Fibroblast of lung (primary cell): ENCODE data around the gene IGFALS. TPM values are rescaled to one million over a fixed set of nuclear protein-coding genes. Genes with fewer than 3 reads are reported as not detected.

Source experiments
- polyA plus RNA-seq, 2 donors: library from polyadenylated mRNA; depleted of rRNA in 1 of 2; stranded (reverse) in 1 of 2; unstranded in 1 of 2; fragments of >200 nt; gene quantifications; 2 replicates each; pipeline ENCODE4 v1.2.1, GENCODE V29; 2011 to 2012; ENCODE audit warnings: missing spikeins in 1 of 2
- total RNA-seq: library from RNA; depleted of rRNA; stranded (reverse); fragments of >200 nt; gene quantifications from 2 replicates; pipeline ENCODE4 v1.2.1, GENCODE V29; 2014

The IGFALS gene
- total and polyA plus RNA-seq, 2 donors (not counting 1 experiment from before 2014, with no cell fraction given), result not detected

Other genes starting within 250 kb of the IGFALS start
- 33.4 and 34.3 TPM in 2 replicates for gene IFT140, start 181.6 kb downstream of the IGFALS start, total RNA-seq
- 5.3 and 6.2 TPM in 2 replicates for gene IFT140, start 181.6 kb downstream of the IGFALS start, polyA plus RNA-seq
- gene CRAMP1, start 181.3 kb downstream of the IGFALS start, total RNA-seq, result 4.6 and 7.8 TPM in 2 replicates
- 6.2 and 7.4 TPM in 2 replicates for gene CRAMP1, start 181.3 kb downstream of the IGFALS start, polyA plus RNA-seq
- 15.5 and 22.9 TPM in 2 replicates for gene JPT2, start 115.4 kb downstream of the IGFALS start, total RNA-seq
- 41.2 and 55.2 TPM in 2 replicates for gene JPT2, start 115.4 kb downstream of the IGFALS start, polyA plus RNA-seq
- 24.1 and 36.3 TPM in 2 replicates for gene MAPK8IP3, start 87.5 kb downstream of the IGFALS start, total RNA-seq
- gene MAPK8IP3, start 87.5 kb downstream of the IGFALS start, polyA plus RNA-seq, result 7.9 and 9.4 TPM in 2 replicates
- 61.9 and 69.7 TPM in 2 replicates for gene NME3, start 22.2 kb downstream of the IGFALS start, total RNA-seq
- gene NME3, start 22.2 kb downstream of the IGFALS start, polyA plus RNA-seq, result 8.7 and 9.9 TPM in 2 replicates
- 5.4 and 8.3 TPM in 2 replicates for gene EME2, start 20.9 kb downstream of the IGFALS start, total RNA-seq
- 2.2 and 2.7 TPM in 2 replicates for gene EME2, start 20.9 kb downstream of the IGFALS start, polyA plus RNA-seq
- 58.6 and 74.3 TPM in 2 replicates for gene MRPS34, start 20.6 kb downstream of the IGFALS start, total RNA-seq
- 40.1 and 61.5 TPM in 2 replicates for gene MRPS34, start 20.6 kb downstream of the IGFALS start, polyA plus RNA-seq
- 30.6 and 32.7 TPM in 2 replicates for gene SPSB3, start 11.1 kb downstream of the IGFALS start, total RNA-seq
- 7.7 and 9.6 TPM in 2 replicates for gene SPSB3, start 11.1 kb downstream of the IGFALS start, polyA plus RNA-seq
- 43.6 and 49.3 TPM in 2 replicates for gene NUBP2, start 10.7 kb downstream of the IGFALS start, total RNA-seq
- 13.5 and 18.1 TPM in 2 replicates for gene NUBP2, start 10.7 kb downstream of the IGFALS start, polyA plus RNA-seq
- 29.8 and 47.4 TPM in 2 replicates for gene HAGH, start 33.1 kb upstream of the IGFALS start, total RNA-seq
- 18.4 and 24.0 TPM in 2 replicates for gene HAGH, start 33.1 kb upstream of the IGFALS start, polyA plus RNA-seq
- 66.0 and 78.3 TPM in 2 replicates for gene FAHD1, start 33.5 kb upstream of the IGFALS start, total RNA-seq
- gene FAHD1, start 33.5 kb upstream of the IGFALS start, polyA plus RNA-seq, result 28.3 and 37.4 TPM in 2 replicates
- gene MEIOB, start 78.5 kb upstream of the IGFALS start, total RNA-seq, result not detected in 2 replicates
- gene MEIOB, start 78.5 kb upstream of the IGFALS start, polyA plus RNA-seq, result 0.05 TPM in 1 of 2 replicates, not detected in the other
- not detected in 2 replicates for gene HS3ST6, start 124.7 kb upstream of the IGFALS start, total RNA-seq
- not detected in 2 replicates for gene HS3ST6, start 124.7 kb upstream of the IGFALS start, polyA plus RNA-seq
- 5.6 and 7.1 TPM in 2 replicates for gene MSRB1, start 149.5 kb upstream of the IGFALS start, total RNA-seq
- gene MSRB1, start 149.5 kb upstream of the IGFALS start, polyA plus RNA-seq, result 21.4 and 25.6 TPM in 2 replicates
- gene RPL3L, start 161.0 kb upstream of the IGFALS start, total RNA-seq, result not detected in 2 replicates
- gene RPL3L, start 161.0 kb upstream of the IGFALS start, polyA plus RNA-seq, result not detected in 2 replicates
- 149 TPM in 2 replicates for gene NDUFB10, start 165.8 kb upstream of the IGFALS start, total RNA-seq
- gene NDUFB10, start 165.8 kb upstream of the IGFALS start, polyA plus RNA-seq, result 123 and 152 TPM in 2 replicates
- gene RPS2, start 171.1 kb upstream of the IGFALS start, total RNA-seq, result 2,596 and 3,027 TPM in 2 replicates
- gene RPS2, start 171.1 kb upstream of the IGFALS start, polyA plus RNA-seq, result 1,683 and 2,648 TPM in 2 replicates
- not detected in 2 replicates for gene RNF151, start 173.2 kb upstream of the IGFALS start, total RNA-seq
- gene RNF151, start 173.2 kb upstream of the IGFALS start, polyA plus RNA-seq, result not detected in 2 replicates
- gene TBL3, start 178.3 kb upstream of the IGFALS start, total RNA-seq, result 20.0 and 23.9 TPM in 2 replicates
- gene TBL3, start 178.3 kb upstream of the IGFALS start, polyA plus RNA-seq, result 14.6 and 25.4 TPM in 2 replicates
- under 0.01 TPM in 1 of 2 replicates, not detected in the other for gene NOXO1, start 187.8 kb upstream of the IGFALS start, total RNA-seq
- gene NOXO1, start 187.8 kb upstream of the IGFALS start, polyA plus RNA-seq, result 0.03 TPM in 2 replicates
- gene GFER, start 190.5 kb upstream of the IGFALS start, total RNA-seq, result 13.1 and 13.2 TPM in 2 replicates
- 7.5 and 12.5 TPM in 2 replicates for gene GFER, start 190.5 kb upstream of the IGFALS start, polyA plus RNA-seq
- gene SYNGR3, start 196.3 kb upstream of the IGFALS start, total RNA-seq, result 1.5 and 1.8 TPM in 2 replicates
- gene SYNGR3, start 196.3 kb upstream of the IGFALS start, polyA plus RNA-seq, result 1.8 and 6.0 TPM in 2 replicates
- 10.8 and 18.8 TPM in 2 replicates for gene ZNF598, start 216.1 kb upstream of the IGFALS start, total RNA-seq
- gene ZNF598, start 216.1 kb upstream of the IGFALS start, polyA plus RNA-seq, result 11.6 and 18.7 TPM in 2 replicates
- gene NPW, start 226.1 kb upstream of the IGFALS start, total RNA-seq, result 0.26 and 0.99 TPM in 2 replicates
- 0.06 and 0.20 TPM in 2 replicates for gene NPW, start 226.1 kb upstream of the IGFALS start, polyA plus RNA-seq
- gene NHERF2, start 233.2 kb upstream of the IGFALS start, total RNA-seq, result 16.9 and 21.5 TPM in 2 replicates
- 30.7 and 38.0 TPM in 2 replicates for gene NHERF2, start 233.2 kb upstream of the IGFALS start, polyA plus RNA-seq